Bronchial epithelial cell (primary cell): ENCODE data around the gene ESR1. TPM values are rescaled to one million over a fixed set of nuclear protein-coding genes. Genes with fewer than 3 reads are reported as not detected.

ENCODE experiments used
- DNase-seq: peaks from one replicate; pipeline ENCODE4 v3.0.0-alpha.2; 2010; ENCODE audit warnings: low read depth
- FAIRE-seq: peaks from 2 replicates; lab custom pipeline; 2011; peaks lifted over from hg19 to GRCh38; lab: Jason Lieb, UNC
- H3K27me3 ChIP-seq: 2 replicates; pipeline ENCODE4 v1.5.1; 2011; ENCODE audit warnings: low read length; ENCODE audit not compliant: control insufficient read depth, insufficient read depth
- H3K36me3 ChIP-seq: 2 replicates; pipeline ENCODE4 v1.5.1; 2011; ENCODE audit warnings: low read length; ENCODE audit not compliant: control insufficient read depth, insufficient read depth
- H3K4me3 ChIP-seq: 2 replicates; pipeline ENCODE4 v1.5.1; 2011; ENCODE audit warnings: mild to moderate bottlenecking, low read depth, low read length, control low read depth
- total RNA-seq: library from RNA; depleted of rRNA; stranded (reverse); fragments of >200 nt; gene quantifications from 2 replicates; pipeline ENCODE4 v1.2.1, GENCODE V29; 2014
- TF ChIP-seq, protein P1 (sequence below): IDR thresholded peaks from 2 replicates; pipeline ENCODE4 v1.5.1; 2011; ENCODE audit warnings: mild to moderate bottlenecking, moderate library complexity, low read length, control low read depth, inconsistent platforms; ENCODE audit not compliant: insufficient read depth, severe bottlenecking

ESR1 gene
- under 0.01 and 0.13 TPM in 2 replicates for total RNA-seq

DNA sequence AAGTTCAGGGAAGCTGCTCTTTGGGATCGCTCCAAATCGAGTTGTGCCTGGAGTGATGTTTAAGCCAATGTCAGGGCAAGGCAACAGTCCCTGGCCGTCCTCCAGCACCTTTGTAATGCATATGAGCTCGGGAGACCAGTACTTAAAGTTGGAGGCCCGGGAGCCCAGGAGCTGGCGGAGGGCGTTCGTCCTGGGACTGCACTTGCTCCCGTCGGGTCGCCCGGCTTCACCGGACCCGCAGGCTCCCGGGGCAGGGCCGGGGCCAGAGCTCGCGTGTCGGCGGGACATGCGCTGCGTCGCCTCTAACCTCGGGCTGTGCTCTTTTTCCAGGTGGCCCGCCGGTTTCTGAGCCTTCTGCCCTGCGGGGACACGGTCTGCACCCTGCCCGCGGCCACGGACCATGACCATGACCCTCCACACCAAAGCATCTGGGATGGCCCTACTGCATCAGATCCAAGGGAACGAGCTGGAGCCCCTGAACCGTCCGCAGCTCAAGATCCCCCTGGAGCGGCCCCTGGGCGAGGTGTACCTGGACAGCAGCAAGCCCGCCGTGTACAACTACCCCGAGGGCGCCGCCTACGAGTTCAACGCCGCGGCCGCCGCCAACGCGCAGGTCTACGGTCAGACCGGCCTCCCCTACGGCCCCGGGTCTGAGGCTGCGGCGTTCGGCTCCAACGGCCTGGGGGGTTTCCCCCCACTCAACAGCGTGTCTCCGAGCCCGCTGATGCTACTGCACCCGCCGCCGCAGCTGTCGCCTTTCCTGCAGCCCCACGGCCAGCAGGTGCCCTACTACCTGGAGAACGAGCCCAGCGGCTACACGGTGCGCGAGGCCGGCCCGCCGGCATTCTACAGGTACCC, at the start of gene ESR1:
Gene ESR1, plus strand, starts transcription at position 170 of the 858 bp plus-strand sequence. Its CDS starts 231 bp downstream, at position 401.
- TF ChIP-seq, protein P1, sequence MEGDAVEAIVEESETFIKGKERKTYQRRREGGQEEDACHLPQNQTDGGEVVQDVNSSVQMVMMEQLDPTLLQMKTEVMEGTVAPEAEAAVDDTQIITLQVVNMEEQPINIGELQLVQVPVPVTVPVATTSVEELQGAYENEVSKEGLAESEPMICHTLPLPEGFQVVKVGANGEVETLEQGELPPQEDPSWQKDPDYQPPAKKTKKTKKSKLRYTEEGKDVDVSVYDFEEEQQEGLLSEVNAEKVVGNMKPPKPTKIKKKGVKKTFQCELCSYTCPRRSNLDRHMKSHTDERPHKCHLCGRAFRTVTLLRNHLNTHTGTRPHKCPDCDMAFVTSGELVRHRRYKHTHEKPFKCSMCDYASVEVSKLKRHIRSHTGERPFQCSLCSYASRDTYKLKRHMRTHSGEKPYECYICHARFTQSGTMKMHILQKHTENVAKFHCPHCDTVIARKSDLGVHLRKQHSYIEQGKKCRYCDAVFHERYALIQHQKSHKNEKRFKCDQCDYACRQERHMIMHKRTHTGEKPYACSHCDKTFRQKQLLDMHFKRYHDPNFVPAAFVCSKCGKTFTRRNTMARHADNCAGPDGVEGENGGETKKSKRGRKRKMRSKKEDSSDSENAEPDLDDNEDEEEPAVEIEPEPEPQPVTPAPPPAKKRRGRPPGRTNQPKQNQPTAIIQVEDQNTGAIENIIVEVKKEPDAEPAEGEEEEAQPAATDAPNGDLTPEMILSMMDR = no peak
- DNase-seq (peak; percentile 25), FAIRE-seq (no peak)
- peaks cover 37% of the 10 kb centered on the region for H3K27me3 ChIP-seq
- H3K4me3 ChIP-seq = peak within 1 kb of the TSS; percentile 12
- no peaks in the 10 kb centered on the region for H3K36me3 ChIP-seq

DNA sequence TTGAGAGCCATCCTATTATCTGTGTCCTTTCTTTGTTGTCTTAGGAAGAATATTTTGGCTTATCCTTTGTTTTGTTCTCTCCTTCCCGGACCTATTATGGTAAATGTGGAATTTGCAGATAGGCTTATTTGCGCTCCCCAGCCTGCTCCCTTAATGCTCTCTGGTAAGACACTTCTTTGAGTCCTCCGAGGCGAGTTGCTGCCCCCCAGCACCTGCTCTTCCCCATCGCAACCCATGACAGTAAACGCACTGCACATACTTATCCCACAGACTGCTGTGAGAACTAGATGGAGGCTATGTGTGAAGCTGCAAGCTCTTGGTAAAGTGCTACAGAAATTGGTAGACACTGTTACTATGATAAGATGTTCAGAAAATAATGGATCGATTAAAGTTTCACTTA, 47.0 kb upstream of the ESR1 start:
- TF ChIP-seq, protein P1 = no peak
- FAIRE-seq = no peak
- H3K27me3 ChIP-seq = no peaks in the 10 kb centered on the region
- no peaks in the 10 kb centered on the region for H3K36me3 ChIP-seq
- no peak for DNase-seq
- no peak overlapping the region for H3K4me3 ChIP-seq

DNA sequence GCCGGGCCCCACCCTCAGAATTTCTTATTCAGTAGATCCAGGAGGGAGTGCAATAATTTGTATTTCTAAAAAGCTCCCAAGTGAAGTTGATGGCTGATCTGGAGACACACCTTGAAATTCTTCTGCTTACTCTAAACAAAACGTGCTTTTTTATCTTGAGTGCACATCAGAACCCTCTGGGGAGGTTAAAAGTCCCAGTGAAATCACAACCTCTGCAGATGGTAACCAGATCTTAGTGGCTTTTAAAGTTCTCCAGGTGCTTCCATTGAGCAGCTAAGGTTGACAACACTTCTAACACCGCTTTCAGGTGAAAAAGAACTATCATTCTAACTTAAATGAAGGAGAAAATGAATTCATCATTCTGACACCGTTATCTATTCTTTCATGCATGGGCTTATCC, 45.6 kb upstream of the ESR1 start:
- DNase-seq = no peak
- no peaks in the 10 kb centered on the region for H3K36me3 ChIP-seq
- H3K27me3 ChIP-seq = no peaks in the 10 kb centered on the region
- H3K4me3 ChIP-seq = no peak overlapping the region
- TF ChIP-seq, protein P1 = no peak
- no peak for FAIRE-seq

DNA sequence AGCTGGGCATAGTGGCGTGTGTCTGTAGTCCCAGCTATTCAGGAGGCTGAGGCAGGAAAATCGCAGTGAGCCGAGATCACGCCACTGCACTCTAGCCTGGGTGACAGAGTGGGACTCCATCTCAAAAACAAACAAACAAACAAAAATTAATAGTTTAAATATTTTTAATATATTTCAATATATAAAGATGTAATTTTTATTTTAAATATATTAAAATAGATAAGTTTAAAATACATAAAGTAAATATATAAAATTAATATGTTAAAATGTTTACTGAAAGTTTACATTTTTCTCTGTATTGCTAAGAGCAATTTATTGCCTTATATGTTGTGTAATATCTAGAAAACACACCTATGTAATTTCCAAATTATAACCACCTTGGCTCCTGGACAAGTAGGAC, 44.7 kb upstream of the ESR1 start:
- no peak for DNase-seq
- Histone ChIP-seq H3K4me3 (no peak overlapping the region), H3K27me3 (no peaks in the 10 kb centered on the region), H3K36me3 (no peaks in the 10 kb centered on the region)
- no peak for FAIRE-seq
- TF ChIP-seq, protein P1 = no peak

DNA sequence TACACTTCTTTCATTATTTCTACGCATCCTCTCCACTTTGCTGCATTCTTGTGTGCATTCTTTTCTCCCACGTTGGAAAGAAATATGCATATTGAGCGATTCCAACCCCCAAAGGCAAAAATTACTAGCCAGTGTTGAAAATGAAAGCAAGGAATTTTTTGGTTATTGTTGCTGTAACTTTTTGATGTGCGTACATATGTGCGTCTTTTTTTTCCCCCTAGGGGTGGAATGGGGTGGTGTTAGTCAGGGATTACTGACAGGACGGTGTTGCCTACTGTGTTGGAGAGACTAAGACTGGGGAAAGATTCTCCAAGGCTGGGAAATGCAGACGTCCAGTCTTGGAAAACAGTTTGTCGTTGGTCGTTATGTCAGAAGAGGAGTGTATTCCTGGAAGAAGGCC, 44.2 kb upstream of the ESR1 start:
- TF ChIP-seq, protein P1 = no peak
- H3K27me3 ChIP-seq = no peaks in the 10 kb centered on the region
- DNase-seq = peak; percentile 50
- no peak for FAIRE-seq
- H3K4me3 ChIP-seq = peak overlapping the region; percentile 18
- H3K36me3 ChIP-seq = no peaks in the 10 kb centered on the region
